NCI-H2227 treated with DMSO at 0.1 percent for 48 hours (cell line): ENCODE results near the gene POLR2H.
"Not testable (repeated sequence)": the region's sequence is repeated elsewhere in the genome, so short reads cannot be mapped to it uniquely, and the experiment has no call there.

Source experiments
- DNase-seq: peaks from one replicate; lab custom pipeline; 2025; lab: John Stamatoyannopoulos, UW

The POLR2H gene

DNA sequence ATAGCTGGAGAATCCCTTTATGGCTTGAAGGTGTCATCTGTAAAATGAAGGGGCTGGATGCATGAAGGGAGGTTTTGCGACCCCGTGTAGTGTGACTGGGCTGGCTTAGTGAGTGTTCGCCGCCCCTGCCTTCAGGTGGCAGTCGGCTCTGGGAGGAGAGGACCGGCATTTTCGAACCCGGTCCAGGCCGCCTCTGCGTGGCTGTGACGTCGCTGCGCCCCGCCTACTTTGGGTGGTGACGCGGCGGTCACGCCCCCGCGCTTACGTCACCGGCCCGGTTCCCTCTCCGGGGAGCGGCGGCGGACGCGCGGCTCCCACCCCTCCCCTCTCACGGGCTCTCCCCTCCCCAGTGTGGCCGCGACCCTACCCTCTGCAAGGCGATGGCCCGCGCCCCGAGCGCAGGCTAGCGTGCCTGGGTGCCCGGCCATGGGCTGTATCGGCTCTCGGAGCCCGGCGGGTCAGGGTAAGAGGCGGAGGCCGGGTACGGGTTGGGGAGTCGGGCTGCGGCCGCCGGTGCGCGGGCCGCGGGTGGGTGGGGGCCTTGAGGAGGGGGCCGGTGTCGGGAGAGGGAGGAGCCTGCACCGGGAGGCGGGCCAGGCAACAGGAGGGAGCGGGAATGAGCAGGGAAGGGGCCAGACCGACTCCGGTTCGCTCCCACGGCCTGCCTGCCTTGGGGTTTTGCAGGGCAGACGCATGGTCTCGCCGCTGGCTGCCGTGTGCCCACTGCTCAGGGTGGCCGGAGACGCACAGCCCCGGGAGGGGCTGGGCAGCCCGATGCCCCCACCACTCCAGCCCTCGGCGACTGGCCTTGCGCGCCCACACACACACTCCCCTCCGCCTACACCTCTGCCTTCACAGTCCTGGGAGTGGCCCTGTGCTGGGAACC, 25.6 kb upstream of the POLR2H start:
- DNase-seq: peak; percentile 89

DNA sequence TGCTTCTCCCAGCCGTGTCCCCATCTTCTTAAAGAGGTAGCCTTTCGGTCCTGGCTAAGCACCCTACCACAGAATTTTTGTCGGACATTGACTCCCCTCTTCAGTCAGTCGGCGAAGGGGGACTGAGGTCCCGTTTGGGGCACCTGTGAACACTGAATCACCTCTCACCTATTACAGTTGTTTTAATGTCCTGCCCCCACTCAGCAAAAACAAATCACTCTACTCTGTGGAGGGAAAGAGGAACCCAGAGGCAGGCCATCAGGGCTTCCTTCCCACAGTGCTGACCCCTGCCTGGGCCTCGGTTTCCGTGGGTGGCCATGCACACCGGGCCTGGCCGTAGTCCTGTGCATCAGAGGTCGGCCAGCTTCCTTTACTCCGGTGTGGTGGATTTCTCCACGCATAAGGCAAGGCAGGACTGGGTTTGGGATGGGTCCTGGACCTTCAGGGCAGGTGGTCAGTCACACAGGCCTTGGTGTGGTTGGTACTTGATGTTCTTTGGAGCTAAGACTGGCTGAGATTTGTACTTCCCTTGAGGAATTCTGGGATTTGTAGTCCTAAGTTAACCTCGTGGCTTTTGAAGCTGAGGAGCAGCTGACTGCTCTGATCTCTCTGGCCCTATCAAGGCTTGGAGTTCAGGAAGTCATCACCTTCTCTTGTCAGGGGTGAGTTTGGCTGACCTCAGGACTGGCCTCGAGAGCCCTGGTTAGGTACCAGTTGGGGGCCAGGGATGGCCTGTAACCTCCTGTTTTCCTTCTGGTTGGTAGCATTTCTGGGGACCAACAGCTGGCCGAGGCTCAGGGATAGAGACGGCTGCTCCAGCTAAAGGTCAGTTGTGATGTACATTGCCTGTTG, 24.7 kb upstream of the POLR2H start:
- DNase-seq: peak; percentile 24

DNA sequence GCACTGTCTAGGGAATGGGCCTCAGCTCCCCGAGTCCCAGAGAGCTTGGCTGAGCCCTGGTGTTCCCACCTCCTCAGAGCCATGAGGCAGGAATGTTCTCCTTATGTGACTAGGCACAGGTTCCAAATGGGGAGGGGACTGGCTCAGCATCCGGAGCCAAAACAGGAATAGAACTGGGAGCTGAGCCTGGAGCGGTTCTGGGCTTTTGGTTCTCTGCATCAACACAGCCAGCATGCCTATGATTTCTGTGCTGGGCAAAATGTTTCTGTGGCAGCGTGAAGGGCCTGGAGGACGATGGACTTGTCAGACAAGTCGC, 24.2 kb upstream of the POLR2H start, which contains the start of gene FAM131A:
TSS of gene FAM131A (plus strand) at position 202 of the 316 bp plus-strand sequence. CDS start at position 233, 31 bp downstream.
- no peak for DNase-seq

DNA sequence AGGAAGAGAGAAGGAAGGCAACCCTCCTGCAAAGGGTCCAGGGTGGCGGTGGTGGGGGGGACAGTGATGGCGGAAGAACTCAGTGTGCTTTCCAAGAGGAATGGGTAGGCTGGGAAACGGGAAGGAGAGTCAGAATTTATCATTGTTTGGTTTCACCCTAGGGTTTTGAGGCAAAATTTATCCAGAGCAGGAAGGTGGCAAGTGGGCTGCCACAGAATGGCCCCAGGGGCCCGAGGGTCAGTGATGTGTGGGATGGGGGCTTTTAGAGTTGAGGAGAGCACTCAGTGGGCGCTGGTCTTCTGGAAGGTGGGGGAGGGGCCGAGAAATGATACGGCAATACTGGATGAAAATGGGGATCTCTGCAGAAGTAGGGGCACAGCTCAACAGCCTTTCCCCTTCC, 23.5 kb upstream of the POLR2H start:
- DNase-seq: no peak

DNA sequence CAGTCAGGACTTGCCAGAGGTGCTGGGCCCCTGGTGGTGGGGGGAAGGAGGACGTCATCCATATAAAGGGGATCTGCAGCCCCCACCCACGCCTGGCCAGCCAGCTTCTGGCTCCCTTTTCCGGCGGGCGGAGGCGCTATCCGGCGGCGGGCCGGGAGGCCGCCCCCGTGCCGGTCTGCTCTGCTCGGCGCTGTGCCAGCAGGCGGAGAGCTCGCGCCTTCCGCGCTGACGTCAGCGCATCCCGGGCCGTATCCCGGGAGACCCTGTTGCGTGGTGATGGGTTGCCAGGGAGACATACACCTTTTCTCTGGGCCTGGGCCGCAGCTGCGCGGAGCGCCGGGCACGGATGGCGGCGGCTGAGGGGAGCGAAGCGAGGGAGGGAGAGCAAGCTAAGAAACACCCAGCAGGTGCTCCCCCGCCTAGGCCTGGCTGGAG, 23.0 kb upstream of the POLR2H start:
- peak; percentile 90 for DNase-seq

DNA sequence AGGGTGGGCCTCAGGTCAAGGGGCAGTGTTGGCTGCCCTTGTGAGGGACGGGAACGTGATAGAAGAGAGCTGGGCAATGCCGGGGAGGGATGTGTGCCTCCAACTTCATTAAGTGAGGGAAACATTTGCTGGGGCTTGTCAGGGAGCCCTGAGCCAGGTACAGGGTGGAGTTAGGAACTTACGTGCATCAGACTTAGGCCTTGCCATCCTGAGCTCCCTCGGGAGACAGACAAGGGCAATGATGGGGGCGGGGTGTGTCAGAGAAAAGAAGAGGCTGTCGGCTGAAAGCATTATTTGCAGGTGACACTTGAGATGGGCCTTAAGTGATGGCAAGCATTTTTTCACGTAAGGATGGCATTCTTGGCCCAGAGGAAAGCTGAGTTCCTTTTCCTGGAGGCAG, 22.5 kb upstream of the POLR2H start:
- peak; percentile 34 for DNase-seq

DNA sequence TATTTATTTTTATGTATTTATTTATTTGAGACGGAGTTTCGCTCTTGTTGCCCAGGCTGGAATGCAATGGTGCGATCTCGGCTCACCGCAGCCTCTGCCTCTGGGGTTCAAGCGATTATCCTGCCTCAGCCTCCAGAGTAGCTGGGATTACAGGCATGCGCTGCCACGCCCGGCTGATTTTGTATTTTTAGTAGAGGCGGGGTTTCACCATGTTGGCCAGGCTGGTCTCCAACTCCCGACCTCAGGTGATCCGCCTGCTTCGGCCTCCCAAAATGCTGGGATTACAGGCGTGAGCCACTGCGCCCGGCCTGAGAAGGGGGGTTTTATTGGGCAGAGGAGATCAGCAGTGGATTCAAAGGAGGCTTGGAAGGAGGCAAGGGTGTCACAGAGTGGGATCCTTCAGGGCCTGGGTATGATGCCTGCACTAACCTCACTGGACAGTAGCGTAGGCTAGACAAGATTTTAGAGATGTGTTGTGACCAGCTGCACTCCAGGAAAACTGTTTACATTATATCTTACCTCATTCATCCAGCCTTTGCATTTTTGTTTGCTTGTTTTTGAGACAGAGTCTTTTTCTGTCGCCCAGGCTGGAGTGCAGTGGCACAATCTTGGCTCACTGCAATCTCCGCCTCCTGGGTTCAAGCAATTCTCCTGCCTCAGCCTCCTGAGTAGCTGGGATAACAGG, 21.9 kb upstream of the POLR2H start:
- not testable (repeated sequence) for DNase-seq

DNA sequence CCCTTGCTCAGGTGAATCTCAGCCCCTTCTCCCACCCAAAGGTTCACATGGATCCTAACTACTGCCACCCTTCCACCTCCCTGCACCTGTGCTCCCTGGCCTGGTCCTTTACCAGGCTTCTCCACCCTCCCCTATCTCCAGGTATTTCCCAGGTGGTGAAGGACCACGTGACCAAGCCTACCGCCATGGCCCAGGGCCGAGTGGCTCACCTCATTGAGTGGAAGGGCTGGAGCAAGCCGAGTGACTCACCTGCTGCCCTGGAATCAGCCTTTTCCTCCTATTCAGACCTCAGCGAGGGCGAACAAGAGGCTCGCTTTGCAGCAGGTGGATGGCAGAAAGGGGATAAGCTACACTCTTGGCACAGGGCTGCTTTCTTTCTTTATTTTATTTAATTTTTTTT, 19.6 kb upstream of the POLR2H start:
- no peak for DNase-seq

DNA sequence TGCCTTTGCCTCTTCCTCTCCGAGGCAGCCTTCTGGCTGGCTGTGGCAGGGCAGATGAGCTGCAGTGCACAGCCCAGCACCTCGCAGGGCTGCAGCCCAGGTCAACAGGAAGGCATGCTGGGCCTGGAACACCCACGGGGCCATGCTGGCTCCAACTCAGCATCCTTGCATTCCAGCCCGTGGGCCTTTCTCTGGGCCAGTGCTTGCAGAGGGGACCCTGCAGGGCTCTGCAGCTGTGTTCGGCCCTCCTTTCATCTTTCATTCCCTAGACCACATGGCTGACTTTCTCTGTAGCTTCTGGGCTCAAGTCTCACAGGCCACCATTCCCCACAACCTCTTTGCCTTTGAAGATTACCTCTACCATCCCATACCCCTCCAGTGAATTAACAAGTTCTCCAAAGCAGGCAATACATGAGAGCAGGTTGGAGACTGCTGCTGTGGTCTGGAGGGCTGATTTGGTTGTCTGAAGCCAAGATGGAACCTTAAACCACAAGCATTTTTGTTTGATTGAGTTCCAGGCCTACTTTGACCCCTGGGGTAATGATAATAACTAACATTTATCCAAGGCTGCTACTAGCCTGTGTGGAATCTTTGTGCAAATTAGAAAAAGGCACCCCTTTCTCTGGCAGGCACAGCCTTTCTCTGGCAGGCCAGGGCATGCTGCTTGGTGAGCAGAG, 18.2 kb upstream of the POLR2H start:
- DNase-seq: no peak

DNA sequence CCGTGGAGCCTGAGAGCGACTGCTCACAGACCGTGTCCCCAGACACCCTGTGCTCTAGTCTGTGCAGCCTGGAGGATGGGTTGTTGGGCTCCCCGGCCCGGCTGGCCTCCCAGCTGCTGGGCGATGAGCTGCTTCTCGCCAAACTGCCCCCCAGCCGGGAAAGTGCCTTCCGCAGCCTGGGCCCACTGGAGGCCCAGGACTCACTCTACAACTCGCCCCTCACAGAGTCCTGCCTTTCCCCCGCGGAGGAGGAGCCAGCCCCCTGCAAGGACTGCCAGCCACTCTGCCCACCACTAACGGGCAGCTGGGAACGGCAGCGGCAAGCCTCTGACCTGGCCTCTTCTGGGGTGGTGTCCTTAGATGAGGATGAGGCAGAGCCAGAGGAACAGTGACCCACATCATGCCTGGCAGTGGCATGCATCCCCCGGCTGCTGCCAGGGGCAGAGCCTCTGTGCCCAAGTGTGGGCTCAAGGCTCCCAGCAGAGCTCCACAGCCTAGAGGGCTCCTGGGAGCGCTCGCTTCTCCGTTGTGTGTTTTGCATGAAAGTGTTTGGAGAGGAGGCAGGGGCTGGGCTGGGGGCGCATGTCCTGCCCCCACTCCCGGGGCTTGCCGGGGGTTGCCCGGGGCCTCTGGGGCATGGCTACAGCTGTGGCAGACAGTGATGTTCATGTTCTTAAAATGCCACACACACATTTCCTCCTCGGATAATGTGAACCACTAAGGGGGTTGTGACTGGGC, 16.8 kb upstream of the POLR2H start:
- no peak for DNase-seq

DNA sequence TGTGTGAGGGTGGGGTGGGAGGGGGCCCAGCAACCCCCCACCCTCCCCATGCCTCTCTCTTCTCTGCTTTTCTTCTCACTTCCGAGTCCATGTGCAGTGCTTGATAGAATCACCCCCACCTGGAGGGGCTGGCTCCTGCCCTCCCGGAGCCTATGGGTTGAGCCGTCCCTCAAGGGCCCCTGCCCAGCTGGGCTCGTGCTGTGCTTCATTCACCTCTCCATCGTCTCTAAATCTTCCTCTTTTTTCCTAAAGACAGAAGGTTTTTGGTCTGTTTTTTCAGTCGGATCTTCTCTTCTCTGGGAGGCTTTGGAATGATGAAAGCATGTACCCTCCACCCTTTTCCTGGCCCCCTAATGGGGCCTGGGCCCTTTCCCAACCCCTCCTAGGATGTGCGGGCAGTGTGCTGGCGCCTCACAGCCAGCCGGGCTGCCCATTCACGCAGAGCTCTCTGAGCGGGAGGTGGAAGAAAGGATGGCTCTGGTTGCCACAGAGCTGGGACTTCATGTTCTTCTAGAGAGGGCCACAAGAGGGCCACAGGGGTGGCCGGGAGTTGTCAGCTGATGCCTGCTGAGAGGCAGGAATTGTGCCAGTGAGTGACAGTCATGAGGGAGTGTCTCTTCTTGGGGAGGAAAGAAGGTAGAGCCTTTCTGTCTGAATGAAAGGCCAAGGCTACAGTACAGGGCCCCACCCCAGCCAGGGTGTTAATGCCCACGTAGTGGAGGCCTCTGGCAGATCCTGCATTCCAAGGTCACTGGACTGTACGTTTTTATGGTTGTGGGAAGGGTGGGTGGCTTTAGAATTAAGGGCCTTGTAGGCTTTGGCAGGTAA, 16.0 kb upstream of the POLR2H start:
- peak; percentile 72 for DNase-seq

DNA sequence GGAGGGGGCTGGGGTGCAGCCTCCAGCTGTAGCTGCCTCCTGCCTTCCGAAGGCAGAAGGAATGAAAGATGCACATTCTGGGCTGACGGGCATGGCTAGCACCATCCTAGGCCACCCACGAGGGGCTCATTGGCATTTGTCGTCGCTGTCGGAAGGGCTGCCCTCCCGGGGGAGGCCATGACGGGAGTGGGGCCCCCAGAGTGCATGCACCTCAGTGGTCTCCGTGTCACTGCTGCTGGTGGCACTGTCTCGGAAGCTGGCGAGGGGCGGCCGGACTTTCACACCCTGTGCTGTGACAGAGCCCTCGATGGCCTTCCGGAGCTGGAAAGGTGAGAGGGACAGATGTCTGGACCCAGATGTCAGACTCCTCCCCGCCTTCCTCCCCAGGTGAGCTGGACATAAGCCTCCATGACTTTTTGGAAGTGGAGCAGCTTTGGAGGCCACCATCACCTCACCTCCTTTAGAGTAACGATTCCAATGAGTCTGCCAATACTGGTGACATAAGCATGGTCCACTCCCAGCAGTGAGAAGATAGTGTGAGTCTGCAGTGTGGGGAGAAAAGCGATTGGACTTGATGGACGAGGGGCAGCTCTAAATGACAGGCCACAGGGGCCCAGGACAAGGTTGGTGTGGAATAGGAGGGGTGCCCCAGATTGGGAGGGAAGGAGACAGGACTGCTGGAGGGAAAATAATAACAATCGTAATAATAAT, 14.9 kb upstream of the POLR2H start:
- DNase-seq: no peak

DNA sequence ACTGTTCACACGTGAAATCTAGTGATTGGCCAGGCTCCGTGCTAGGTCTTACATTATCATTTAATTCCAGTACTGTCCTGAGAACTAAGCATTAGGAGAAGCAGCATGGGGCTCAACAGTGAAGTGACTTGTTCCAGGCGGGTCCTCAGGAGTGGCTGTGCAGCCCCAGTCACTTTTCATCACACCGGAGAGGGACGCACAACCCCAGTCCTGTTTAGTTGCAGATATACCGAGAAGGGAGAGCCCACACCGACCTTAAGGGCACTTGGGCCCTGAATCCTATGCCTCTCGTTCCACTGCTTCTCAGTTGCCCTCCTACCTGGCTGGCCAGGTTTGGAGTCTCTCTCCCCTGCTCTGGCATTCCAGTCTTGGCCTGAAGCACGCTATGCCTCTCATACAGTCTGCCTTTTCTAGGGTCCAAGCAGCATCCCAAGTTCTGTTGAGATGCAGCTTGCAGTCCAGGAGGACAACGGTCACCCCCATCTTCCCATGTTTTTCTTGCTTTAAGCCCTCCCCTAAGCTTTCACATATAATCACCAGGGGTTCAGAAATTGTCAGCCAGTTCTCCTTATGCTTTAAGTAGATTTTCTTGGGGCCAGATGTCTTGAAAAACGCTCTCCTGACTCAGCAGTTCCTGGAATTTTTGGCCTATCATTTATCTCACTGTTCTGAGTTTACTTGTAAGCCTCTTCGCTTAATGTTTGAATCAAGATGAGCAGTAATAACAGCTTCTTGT, 14.0 kb upstream of the POLR2H start:
- no peak for DNase-seq

DNA sequence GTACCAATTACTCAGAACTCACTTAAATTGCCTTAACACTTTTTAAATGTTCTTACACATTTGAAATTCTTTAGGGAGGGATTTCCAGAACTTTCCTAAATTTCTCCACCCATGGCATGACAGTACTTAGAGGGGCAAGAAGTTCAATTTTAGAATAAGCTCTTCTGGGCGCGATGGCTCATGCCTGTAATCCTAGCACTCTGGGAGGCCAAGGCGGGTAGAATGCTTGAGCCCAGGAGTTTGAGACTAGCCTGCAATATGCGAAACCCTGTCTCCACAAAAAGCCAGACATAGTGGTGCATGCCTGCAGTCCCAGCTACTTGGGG, 13.5 kb upstream of the POLR2H start:
- DNase-seq: no peak

DNA sequence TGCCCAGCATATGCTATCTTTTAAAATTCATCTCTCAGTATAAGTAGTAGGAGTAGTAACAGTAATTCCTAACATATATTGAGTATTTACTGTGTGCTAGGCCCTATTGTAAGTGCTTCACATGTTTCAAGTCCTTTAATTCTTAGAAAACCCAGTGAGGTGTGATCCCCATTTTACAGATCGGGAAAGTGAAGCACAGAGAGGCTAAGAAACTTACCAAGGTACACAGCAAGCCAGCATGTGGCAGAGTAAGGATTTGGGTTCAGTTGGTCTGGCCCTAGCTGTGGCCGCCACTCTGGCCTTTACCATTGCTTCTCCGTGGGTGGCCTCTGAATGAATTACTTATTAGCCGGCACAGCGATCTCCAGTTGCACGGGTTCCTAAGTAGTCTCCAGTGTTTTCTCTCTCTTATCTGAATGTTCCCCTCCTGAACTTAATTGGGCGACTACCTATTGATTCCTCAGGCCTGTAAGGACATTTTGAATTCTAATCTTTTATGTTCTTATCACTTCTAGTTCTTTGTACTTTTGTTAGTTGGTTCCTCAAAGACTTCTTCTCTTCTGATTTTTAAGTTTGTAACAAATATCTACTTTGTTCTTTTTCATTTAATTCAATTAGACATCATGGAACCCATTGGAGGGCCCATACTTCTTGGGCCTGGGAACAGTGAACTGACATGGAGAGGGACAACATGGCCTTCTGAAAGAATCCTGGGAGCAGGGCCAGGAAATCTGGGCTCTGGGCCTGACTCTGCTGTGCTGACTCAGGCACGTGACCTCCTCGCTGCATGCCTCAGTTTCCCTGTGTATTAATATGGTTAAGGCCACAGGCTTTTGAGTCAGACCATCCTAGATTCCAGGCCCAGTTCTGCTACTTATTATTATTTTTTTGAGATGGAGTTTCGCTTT, 11.7 kb upstream of the POLR2H start:
- DNase-seq: no peak

DNA sequence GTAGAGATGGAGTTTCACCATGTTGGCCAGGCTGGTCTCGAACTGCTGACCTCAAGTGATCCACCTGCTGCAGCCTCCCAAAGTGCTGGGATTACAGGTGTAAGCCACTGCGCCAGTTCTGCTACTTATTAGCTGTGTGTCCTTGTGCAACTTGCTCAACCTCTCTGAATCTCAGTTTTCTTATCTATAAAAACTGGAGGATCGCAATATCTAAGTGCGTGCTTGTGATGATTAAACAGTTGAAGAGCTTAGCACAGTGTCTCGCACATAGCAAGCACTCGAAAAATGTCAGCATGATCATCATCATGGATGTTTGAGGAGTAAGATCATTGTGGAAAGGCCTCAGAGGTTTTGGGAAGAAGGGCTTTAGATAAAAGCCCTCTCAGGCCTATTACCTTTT, 10.9 kb upstream of the POLR2H start:
- DNase-seq: no peak

DNA sequence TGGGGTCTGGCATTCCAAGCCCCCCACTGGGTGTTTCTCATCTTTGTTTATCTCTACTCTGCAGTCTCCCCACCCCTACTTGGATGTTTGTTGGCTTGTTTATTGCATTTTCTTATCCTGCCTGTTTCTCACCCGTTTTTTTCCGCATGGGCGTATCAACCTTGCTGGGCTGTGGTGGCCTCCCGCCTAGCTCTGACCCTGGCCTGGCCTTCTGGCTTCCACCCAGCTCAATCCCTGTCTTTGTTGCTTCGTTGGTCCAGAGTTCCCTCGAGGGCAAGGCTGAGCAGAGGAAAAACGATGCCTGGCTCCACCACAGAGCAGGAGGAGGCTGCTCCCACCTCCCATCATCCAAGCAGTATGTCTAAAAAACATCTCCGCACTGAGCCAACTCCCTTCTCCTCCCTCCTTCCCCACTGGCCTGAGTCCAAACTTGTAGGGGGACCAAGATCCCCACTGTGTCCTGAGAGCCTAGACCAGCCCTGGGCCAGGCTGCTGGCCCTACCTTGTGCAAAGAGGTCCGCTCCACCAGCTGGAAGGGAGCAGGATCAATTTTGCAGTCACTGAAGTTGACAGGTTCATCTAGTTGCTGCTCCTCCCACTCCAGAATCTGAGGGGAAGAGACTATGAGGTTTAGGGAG, 9.9 kb upstream of the POLR2H start:
- no peak for DNase-seq
